Lower leg skin (tissue), 4 donors: ENCODE data around the gene GPR158. TPM values are rescaled to one million over a fixed set of nuclear protein-coding genes. Genes with fewer than 3 reads are reported as not detected.

ENCODE experiments used
- DNase-seq, 2 donors: peaks; one replicate each; pipeline ENCODE4 v3.0.0-alpha.2; 2019; ENCODE audit warnings: low spot score in 2 of 2
- H3K4me3 ChIP-seq: fragments of 200-600 bp; sonication (generic); 2 replicates; pipeline ENCODE4 v1.5.1; 2017; ENCODE audit warnings: mild to moderate bottlenecking, low read depth; ENCODE audit not compliant: poor library complexity, severe bottlenecking
- CTCF ChIP-seq, 3 donors: fragments of 450-650 bp; IDR thresholded peaks; one replicate each; pipeline ENCODE4 v1.5.1; 2016; ENCODE audit warnings: antibody characterized with exemption in 3 of 3, mild to moderate bottlenecking in 3 of 3, moderate library complexity in 2 of 3
- POLR2A ChIP-seq, 2 donors: fragments of 450-650 bp; IDR thresholded peaks; one replicate each; pipeline ENCODE4 v1.6.1; 2016 to 2017; ENCODE audit warnings: antibody characterized with exemption in 2 of 2, mild to moderate bottlenecking in 1 of 2, moderate library complexity in 1 of 2
- WGBS, 2 donors: methylation state at CpG; one replicate each; pipeline ENCODE4 v1.1.5; 2018; 5-methylcytosine and 5-hydroxymethylcytosine counted together
- intact Hi-C: fragments of 100-400 bp; cut with DNase I; formaldehyde crosslinking; loops from one replicate; pipeline ENCODE4 v1.15.0; 2023; ENCODE audit warnings: low total_unique reads
- total RNA-seq, 4 donors: library from RNA; depleted of rRNA; stranded (reverse); fragments of >200 nt; gene quantifications; one replicate each; pipeline ENCODE4 v1.1.0, GENCODE V29; 2016

Gene GPR158
- total RNA-seq, 4 donors from 2014 or later = 0.13 TPM; not detected in 3

GRCh38 chr10:25631471-25631870 lies 456.7 kb downstream of the GPR158 start:
- no peak for TF ChIP-seq POLR2A (IDR thresholded peaks at IDR 0.05)
- TF ChIP-seq CTCF (IDR thresholded peaks at IDR 0.05) = no peak
- 79% methylated on average over 4 of the region's 4 CpGs for WGBS, 2 donors
- H3K4me3 ChIP-seq = no peak overlapping the region
- intact Hi-C loops = no loop called here
- no peak for DNase-seq

GRCh38 chr10:25632802-25633201 lies 458.0 kb downstream of the GPR158 start:
- DNase-seq = no peak
- no peak overlapping the region for H3K4me3 ChIP-seq
- TF ChIP-seq CTCF (IDR thresholded peaks at IDR 0.05) = no peak
- no peak for TF ChIP-seq POLR2A (IDR thresholded peaks at IDR 0.05)

GRCh38 chr10:25633542-25633941 lies 458.7 kb downstream of the GPR158 start:
- 86% methylated on average over 2 of the region's 2 CpGs for WGBS, 2 donors
- no peak overlapping the region for H3K4me3 ChIP-seq
- no peak for DNase-seq
- TF ChIP-seq CTCF (IDR thresholded peaks at IDR 0.05) (no peak), POLR2A (IDR thresholded peaks at IDR 0.05) (no peak)
- intact Hi-C loops = no loop called here

More at GRCh38 chr10:25632802-25633201, 458.0 kb downstream of the GPR158 start:
- WGBS, 2 donors = 79% methylated on average over 5 of the region's 5 CpGs
- intact Hi-C loops = no loop called here

GRCh38 chr10:25639646-25640045 lies 464.8 kb downstream of the GPR158 start:
- intact Hi-C loops = no loop called here
- TF ChIP-seq POLR2A (IDR thresholded peaks at IDR 0.05) = no peak
- no peak for TF ChIP-seq CTCF (IDR thresholded peaks at IDR 0.05)
- DNase-seq = no peak
- H3K4me3 ChIP-seq = no peak overlapping the region
- WGBS, 2 donors = 93% methylated on average over 2 of the region's 2 CpGs

GRCh38 chr10:25641595-25641994 lies 466.8 kb downstream of the GPR158 start:
- DNase-seq = no peak
- no peak for TF ChIP-seq POLR2A (IDR thresholded peaks at IDR 0.05)
- no peak for TF ChIP-seq CTCF (IDR thresholded peaks at IDR 0.05)
- intact Hi-C loops = no loop called here
- WGBS, 2 donors = 73 to 75% methylated on average over 1 of the region's 1 CpG
- no peak overlapping the region for H3K4me3 ChIP-seq

- intact Hi-C loops = no loop called here
- TF ChIP-seq POLR2A (IDR thresholded peaks at IDR 0.05) (no peak), CTCF (IDR thresholded peaks at IDR 0.05) (no peak)
- 54 to 60% methylated on average over 3 of the region's 3 CpGs for WGBS, 2 donors
- DNase-seq = no peak
- H3K4me3 ChIP-seq = no peak overlapping the region
Measured at GRCh38 chr10:25642721-25643120, 467.9 kb downstream of the GPR158 start.
